ENCODE results near the gene PPP1R9B. TPM values are rescaled to one million over a fixed set of nuclear protein-coding genes. Genes with fewer than 3 reads are reported as not detected.

Gene PPP1R9B
- total RNA-seq, 2 donors from 2014 or later = 24.1 to 34.6 TPM

DNA sequence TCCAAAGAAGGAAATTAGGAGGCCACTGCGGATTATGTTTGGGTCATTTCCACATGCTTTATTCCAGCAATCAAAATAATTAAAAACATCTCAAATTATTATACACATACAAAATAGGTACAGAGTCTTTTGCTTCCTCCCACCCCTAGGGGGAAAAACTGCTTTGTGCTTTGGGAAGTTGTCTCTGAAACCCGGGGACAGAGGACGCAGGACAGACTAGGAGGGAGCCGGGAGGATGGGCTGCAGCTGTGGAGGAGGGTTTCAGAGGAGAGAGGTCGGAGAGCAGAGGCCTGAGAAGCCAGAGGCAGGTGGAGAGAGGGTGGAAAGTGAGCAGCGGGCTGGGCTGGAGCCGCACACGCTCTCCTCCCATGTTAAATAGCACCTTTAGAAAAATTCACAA lies 33.6 kb upstream of the PPP1R9B start:
- Mint-ChIP-seq H3K4me3 (no peak overlapping the region), H3K27ac (no peak overlapping the region), H3K4me1 (peaks cover 11% of the 10 kb centered on the region), H3K36me3 (ENCODE audit: low read depth) (peaks cover 31% of the 10 kb centered on the region), H3K27me3 (ENCODE audit: insufficient read depth) (no peaks in the 10 kb centered on the region), H3K9me3 (no peaks in the 10 kb centered on the region)
- 20 to 55% methylated on average over 1 to 6 of the region's 8 CpGs for WGBS, 2 experiments (ENCODE audit: insufficient coverage in 1 of 2, insufficient read length in 1 of 2)
- Histone ChIP-seq H3K9ac (ENCODE audit: extremely low read depth, low read length, poor library complexity, severe bottlenecking) (no peak overlapping the region), H3K36me3 (ENCODE audit: control insufficient read depth, insufficient read depth, low read length) (peaks cover 6% of the 10 kb centered on the region), H3K27ac (ENCODE audit: low read depth, low read length) (no peak overlapping the region), H3K9me3 (ENCODE audit: control insufficient read depth, low read length) (no peaks in the 10 kb centered on the region), H3K27me3 (ENCODE audit: control insufficient read depth, insufficient read depth, low read length, poor library complexity, severe bottlenecking) (no peaks in the 10 kb centered on the region), H3K4me3 (ENCODE audit: low read length) (no peak overlapping the region), H3K4me1 (ENCODE audit: control insufficient read depth, insufficient read depth, low read length) (no peaks in the 10 kb centered on the region)
- TF ChIP-seq, protein P1, sequence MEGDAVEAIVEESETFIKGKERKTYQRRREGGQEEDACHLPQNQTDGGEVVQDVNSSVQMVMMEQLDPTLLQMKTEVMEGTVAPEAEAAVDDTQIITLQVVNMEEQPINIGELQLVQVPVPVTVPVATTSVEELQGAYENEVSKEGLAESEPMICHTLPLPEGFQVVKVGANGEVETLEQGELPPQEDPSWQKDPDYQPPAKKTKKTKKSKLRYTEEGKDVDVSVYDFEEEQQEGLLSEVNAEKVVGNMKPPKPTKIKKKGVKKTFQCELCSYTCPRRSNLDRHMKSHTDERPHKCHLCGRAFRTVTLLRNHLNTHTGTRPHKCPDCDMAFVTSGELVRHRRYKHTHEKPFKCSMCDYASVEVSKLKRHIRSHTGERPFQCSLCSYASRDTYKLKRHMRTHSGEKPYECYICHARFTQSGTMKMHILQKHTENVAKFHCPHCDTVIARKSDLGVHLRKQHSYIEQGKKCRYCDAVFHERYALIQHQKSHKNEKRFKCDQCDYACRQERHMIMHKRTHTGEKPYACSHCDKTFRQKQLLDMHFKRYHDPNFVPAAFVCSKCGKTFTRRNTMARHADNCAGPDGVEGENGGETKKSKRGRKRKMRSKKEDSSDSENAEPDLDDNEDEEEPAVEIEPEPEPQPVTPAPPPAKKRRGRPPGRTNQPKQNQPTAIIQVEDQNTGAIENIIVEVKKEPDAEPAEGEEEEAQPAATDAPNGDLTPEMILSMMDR (conservative IDR thresholded peaks at IDR 0.05) = peak; percentile 52
- DNase-seq = peak; percentile 77

DNA sequence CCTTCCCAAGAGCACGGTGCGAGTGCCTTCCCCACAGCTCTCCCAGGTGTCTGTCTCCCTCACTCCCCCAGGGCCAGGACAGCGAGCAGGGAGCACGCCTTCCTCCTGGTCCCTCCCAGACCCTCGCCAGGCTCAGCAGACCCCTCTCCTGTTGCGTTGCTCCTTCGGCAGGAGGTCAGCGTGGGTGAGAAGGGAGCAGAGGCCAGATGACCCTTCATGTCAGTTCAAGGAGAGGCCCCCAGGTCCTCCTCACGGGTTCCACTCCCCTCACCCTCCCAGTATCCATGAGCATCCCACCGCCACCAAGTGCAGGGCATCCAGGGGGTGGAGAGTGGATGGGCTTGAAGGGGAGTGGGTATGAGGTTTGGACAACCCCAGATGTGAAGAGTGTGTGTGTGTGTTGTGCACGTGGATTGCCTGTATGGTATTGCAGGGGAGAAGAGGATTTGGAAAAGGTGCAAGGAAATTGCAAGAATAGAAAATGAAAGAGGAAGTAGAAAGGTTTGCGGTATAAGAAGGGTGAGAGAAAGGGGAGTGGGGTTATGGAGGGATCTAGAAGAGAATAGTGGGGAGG lies 33.0 kb upstream of the PPP1R9B start:
- no peak overlapping the region for H3K27ac ChIP-seq (ENCODE audit: low read depth, low read length)
- H3K36me3 ChIP-seq (ENCODE audit: control insufficient read depth, insufficient read depth, low read length) = peaks cover 3% of the 10 kb centered on the region
- TF ChIP-seq, protein P1 (conservative IDR thresholded peaks at IDR 0.05) = no peak
- DNase-seq = no peak
- no peaks in the 10 kb centered on the region for H3K27me3 ChIP-seq (ENCODE audit: control insufficient read depth, insufficient read depth, low read length, poor library complexity, severe bottlenecking)
- Mint-ChIP-seq H3K4me3 (no peak overlapping the region), H3K4me1 (peaks cover 15% of the 10 kb centered on the region), H3K9me3 (no peaks in the 10 kb centered on the region), H3K27ac (no peak overlapping the region), H3K27me3 (ENCODE audit: insufficient read depth) (no peaks in the 10 kb centered on the region), H3K36me3 (ENCODE audit: low read depth) (peaks cover 26% of the 10 kb centered on the region)
- no peaks in the 10 kb centered on the region for H3K9me3 ChIP-seq (ENCODE audit: control insufficient read depth, low read length)
- H3K9ac ChIP-seq (ENCODE audit: extremely low read depth, low read length, poor library complexity, severe bottlenecking) = no peak overlapping the region
- 84 to 92% methylated on average over 2 to 11 of the region's 12 CpGs for WGBS, 2 experiments (ENCODE audit: insufficient coverage in 1 of 2, insufficient read length in 1 of 2)
- H3K4me3 ChIP-seq (ENCODE audit: low read length) = no peak overlapping the region
- no peaks in the 10 kb centered on the region for H3K4me1 ChIP-seq (ENCODE audit: control insufficient read depth, insufficient read depth, low read length)

DNA sequence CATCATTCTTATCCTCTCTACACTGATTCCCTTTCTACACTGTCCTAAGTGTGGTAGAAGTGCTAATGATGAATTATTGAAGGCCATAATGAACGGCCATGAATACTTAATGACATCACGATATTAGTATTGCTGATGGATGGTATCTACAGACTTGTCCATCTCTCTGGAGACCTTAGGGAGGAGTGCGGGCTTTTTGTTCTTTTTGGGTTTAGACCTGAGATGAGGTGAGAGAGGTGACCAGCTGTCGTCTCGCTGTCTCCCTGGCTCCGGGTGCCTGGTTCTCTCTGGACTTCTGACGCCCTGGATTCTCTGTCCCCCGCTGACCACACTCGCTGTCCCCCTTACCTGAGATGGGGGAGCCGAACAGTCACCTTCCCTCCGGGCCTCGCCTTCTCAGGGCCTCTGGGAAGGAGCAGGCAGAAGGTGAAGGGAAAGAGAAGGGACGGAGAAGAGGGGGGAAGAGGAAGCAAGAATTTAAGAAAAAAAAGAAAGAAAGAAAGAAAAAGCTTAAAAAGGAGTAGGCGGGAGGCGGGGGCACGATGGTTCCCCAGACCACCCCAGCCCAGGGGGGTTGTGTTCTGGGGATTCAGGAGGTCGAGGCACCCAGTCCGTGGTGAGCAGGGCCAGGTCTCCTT lies 32.4 kb upstream of the PPP1R9B start:
- H3K27ac ChIP-seq (ENCODE audit: low read depth, low read length) = no peak overlapping the region
- no peak for DNase-seq
- no peaks in the 10 kb centered on the region for H3K27me3 Mint-ChIP-seq (ENCODE audit: insufficient read depth)
- TF ChIP-seq, protein P1 (conservative IDR thresholded peaks at IDR 0.05) = no peak
- H3K9me3 ChIP-seq (ENCODE audit: control insufficient read depth, low read length) = no peaks in the 10 kb centered on the region
- H3K36me3 Mint-ChIP-seq (ENCODE audit: low read depth) = peaks cover 22% of the 10 kb centered on the region
- no peak overlapping the region for H3K4me3 Mint-ChIP-seq
- no peak overlapping the region for H3K27ac Mint-ChIP-seq
- H3K9ac ChIP-seq (ENCODE audit: extremely low read depth, low read length, poor library complexity, severe bottlenecking) = no peak overlapping the region
- no peaks in the 10 kb centered on the region for H3K4me1 ChIP-seq (ENCODE audit: control insufficient read depth, insufficient read depth, low read length)
- H3K4me3 ChIP-seq (ENCODE audit: low read length) = no peak overlapping the region
- 87 to 100% methylated on average over 7 to 18 of the region's 18 CpGs for WGBS, 2 experiments (ENCODE audit: insufficient coverage in 1 of 2, insufficient read length in 1 of 2)
- H3K36me3 ChIP-seq (ENCODE audit: control insufficient read depth, insufficient read depth, low read length) = no peaks in the 10 kb centered on the region
- no peaks in the 10 kb centered on the region for H3K27me3 ChIP-seq (ENCODE audit: control insufficient read depth, insufficient read depth, low read length, poor library complexity, severe bottlenecking)
- peaks cover 21% of the 10 kb centered on the region for H3K4me1 Mint-ChIP-seq
- H3K9me3 Mint-ChIP-seq = no peaks in the 10 kb centered on the region
